Coronary artery (tissue), 2 donors: Measurements from ENCODE around the gene NSMF.

Experiments used
- DNase-seq: peaks from one replicate; pipeline ENCODE4 v3.0.0-alpha.2; 2017; ENCODE audit warnings: low spot score
- H3K27ac ChIP-seq, 2 donors: fragments of 200-600 bp; sonication (generic); one replicate each; pipeline ENCODE4 v1.5.1; 2016 to 2019
- H3K4me3 ChIP-seq: fragments of 200-600 bp; sonication (generic); 2 replicates; pipeline ENCODE4 v1.5.1; 2016; ENCODE audit warnings: mild to moderate bottlenecking, moderate library complexity
- CTCF ChIP-seq: fragments of 200-600 bp; sonication (generic); IDR thresholded peaks from one replicate; pipeline ENCODE4 v1.5.1; 2019; ENCODE audit warnings: antibody characterized with exemption

The NSMF gene

GRCh38 chr9:137445275-137445807 is 13.8 kb downstream of the NSMF start:
- DNase-seq, result no peak
- Histone ChIP-seq H3K4me3 (no peak overlapping the region), H3K27ac (no peak overlapping the region)
- TF ChIP-seq CTCF, result peak; percentile 59

GRCh38 chr9:137444106-137444790 is 14.9 kb downstream of the NSMF start:
- TF ChIP-seq CTCF, result no peak
- Histone ChIP-seq H3K27ac (no peak overlapping the region), H3K4me3 (no peak overlapping the region)
- no peak for DNase-seq

- no peak for DNase-seq
- Histone ChIP-seq H3K4me3 (peak overlapping the region; percentile 66), H3K27ac (no peak overlapping the region)
- no peak for TF ChIP-seq CTCF
Measured at GRCh38 chr9:137441935-137442321, 17.2 kb downstream of the NSMF start.

GRCh38 chr9:137441289-137441934 is 17.7 kb downstream of the NSMF start, which contains the start of gene ENTPD8:
TSS of gene ENTPD8 (minus strand) at chr9:137441357. CDS start at chr9:137438285, 3,072 bp downstream.
- TF ChIP-seq CTCF, result no peak
- no peak for DNase-seq
- Histone ChIP-seq H3K27ac (no peak within 1 kb of the TSS), H3K4me3 (peak within 1 kb of the TSS; percentile 66)

- no peak overlapping the region for H3K27ac ChIP-seq
- no peak for DNase-seq
- H3K4me3 ChIP-seq, result no peak overlapping the region
- no peak for TF ChIP-seq CTCF
Measured at GRCh38 chr9:137439158-137439714, 19.9 kb downstream of the NSMF start.

GRCh38 chr9:137438591-137439157 is 20.5 kb downstream of the NSMF start:
- no peak overlapping the region for H3K27ac ChIP-seq
- no peak overlapping the region for H3K4me3 ChIP-seq
- TF ChIP-seq CTCF, result no peak
- DNase-seq, result no peak
